ENCODE data around the gene FUZ.

FUZ gene

GRCh38 chr19:49776371-49776764 lies 36.7 kb downstream of the FUZ start:
- no peak for DNase-seq

GRCh38 chr19:49775742-49776370 lies 37.2 kb downstream of the FUZ start:
- no peak for DNase-seq

GRCh38 chr19:49774969-49775368 lies 38.1 kb downstream of the FUZ start:
- no peak for DNase-seq

GRCh38 chr19:49773663-49774350 lies 39.3 kb downstream of the FUZ start:
- no peak for DNase-seq

- DNase-seq: no peak
Measured at GRCh38 chr19:49772850-49773432, 40.2 kb downstream of the FUZ start.

GRCh38 chr19:49771674-49772139 lies 41.4 kb downstream of the FUZ start:
- DNase-seq: no peak

DNA sequence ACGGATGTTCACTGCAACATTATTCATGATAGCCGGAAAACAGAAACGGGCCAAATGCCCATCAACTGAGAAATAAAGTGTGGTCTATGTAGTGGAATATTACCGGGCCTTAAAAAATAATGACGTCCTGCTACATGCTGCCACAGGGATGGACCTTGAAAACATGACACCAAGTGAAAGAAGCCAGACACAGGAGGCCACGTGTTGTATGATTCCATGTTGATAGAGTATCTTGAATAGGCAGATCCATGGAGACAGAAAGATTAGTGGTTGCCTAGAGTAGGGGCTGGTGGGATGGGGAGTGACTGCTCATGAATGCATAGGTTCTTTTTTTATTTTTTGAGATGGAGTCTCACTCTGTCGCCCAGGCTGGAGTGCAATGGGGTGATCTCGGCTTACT lies 42.6 kb downstream of the FUZ start:
- no peak for DNase-seq

DNA sequence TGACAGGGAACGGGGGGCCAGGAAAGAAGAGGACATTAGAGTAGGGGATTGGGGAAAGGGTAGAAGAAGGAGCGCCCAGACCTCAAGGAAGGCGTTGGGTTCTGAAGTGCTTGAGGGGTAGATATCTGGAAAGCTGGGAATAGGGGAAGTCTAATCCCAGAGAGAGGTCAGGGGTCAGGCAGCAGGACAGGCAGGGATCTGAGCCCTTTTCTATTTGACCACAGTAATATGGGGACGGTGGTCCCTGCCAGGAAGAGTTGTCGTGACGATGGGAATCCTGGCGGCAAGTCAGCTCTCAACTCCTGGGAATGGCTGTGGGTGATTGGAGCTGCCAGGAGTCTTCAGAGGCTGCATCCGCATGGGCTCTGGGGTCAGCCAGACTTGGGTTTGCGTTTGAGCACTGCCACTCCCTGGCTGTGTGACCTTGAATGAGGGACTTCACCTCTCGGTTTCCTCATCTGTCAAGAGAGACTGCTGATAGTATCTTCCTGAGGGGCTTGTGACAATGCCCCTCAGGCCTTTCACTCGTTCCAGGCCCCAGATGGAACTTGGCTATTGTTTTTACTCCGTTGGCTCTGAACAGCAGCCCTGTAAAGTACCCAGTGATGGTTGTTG lies 45.0 kb downstream of the FUZ start:
- DNase-seq: no peak

GRCh38 chr19:49767381-49767780 lies 45.7 kb downstream of the FUZ start:
- peak in 2 of 4 experiments; percentile 4 to 20 for DNase-seq

DNA sequence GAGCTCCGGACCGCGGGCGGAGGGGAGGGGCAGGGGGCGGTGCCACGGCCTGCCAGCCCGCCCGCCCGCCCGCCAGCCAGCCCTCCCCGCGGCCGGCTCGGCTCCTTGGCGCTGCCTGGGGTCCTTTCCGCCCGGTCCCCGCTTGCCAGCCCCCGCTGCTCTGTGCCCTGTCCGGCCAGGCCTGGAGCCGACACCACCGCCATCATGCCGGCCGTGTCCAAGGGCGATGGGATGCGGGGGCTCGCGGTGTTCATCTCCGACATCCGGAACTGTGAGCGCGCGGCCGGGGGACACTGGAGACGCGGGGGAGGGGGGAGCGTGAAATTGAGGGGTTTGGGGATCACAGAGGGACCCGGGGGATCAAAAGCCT lies 46.2 kb downstream of the FUZ start, which contains the start of gene AP2A1:
TSS of gene AP2A1 (plus strand) at position 72 of the 370 bp plus-strand sequence. CDS start at position 205, 133 bp downstream.
- no peak for DNase-seq

DNA sequence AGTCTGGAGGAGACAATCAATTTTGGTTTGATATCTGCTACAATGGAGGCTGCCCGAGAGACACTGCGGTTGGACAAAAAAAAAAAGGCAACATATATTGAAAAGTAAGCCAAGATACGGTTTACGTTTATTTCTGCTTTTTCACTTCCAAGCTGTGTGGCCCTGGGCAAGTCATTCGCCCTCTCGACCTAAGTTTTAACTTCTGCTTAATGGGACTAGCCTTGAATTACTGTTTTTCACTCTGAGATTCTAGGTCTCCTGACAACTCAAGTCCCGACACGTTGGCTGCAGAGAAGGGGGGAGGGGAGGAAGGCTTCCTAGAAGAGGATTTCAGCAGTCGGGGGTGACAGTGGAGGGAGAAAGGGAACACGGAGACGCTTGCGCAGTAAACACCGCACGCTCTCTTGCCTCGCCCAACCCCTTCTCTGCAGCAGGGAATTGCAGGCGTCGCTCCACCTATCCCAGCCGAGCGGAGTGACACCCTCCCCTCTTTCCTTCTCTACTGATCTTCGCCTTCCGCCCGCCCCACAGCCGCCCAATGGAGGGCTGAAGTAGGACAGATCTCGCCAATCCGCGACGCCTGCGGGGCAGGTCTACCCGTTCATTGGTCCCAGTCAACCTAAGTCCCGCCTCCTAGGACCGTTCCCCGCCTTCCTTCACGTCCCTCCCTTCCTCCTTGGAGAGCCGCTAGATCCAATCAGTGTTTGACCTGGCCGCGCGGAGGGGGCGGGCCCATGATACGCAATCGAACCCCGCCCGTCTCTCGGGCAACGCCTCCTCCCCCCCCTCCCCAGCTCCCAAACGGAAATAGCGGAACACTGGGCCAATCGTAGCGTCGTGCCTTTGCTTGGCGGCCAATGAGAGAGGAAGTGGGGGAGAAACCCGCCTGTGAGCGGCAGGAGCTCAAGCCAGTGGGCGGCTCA lies 46.8 kb downstream of the FUZ start:
- peak; percentile 99 to 100 (median 100) for DNase-seq

DNA sequence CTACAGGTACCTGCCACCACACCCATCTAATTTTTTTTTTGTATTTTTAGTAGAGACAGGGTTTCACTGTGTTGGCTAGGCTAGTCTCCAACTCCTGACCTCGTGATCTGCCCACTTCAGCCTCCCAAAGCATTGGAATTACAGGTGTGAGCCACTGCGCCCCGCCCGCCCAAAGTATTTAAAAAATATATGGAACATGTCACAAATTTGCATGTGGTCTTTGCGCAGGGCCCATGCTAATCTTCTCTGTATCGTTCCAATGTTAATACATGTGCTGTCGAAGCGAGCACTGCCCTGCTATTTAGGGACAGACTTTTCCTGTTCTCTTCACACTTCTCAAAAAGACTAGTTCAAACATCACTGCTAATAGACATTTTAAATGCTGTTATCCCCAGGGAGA lies 48.8 kb downstream of the FUZ start:
- DNase-seq: no peak

DNA sequence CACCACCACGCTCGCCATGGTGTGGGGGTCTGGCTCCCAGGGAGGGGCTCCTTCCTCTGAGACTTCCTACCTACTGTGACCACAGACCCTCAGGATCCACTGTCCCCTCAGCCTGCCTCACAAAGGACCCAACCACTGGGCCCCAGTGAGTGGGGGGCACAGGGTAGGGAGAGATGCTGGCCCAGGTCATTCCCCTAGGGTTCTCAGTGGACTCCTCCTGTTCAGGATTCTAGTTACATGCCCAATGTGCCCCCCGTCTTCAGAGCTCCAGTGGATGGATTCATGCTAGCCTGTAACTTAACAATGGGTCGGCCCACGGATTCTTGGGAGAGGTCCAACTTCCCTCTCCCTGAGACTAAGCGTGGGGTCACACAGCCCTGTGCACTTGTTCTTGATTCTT lies 49.9 kb downstream of the FUZ start, which contains the start of gene TSKS:
TSS of gene TSKS (minus strand) at position 77 of the 400 bp plus-strand sequence. CDS start at position 18, 59 bp downstream.
- peak in 3 of 4 experiments; percentile 22 to 32 (median 28) for DNase-seq

- peak in 3 of 4 experiments; percentile 11 to 49 (median 24) for DNase-seq
Measured at GRCh38 chr19:49761625-49762311, 51.3 kb downstream of the FUZ start.

DNA sequence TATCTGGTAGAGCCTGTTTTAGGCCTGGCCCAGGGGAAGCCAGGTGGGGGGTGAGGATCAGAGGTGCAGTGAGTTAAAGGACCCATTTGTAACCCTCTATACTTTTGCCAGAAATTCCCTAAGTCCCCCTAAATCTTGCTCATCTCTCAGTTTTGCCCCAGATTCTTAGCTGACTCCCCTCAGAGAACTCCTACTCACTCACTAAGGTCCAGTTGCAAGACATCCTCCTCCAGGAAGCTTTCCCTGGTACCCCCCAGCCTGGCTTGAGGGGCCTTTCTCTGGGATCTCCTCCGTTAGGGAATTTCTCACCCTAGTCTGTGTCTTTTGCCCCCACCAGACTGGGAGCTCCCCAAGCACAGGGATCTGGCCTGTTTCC lies 51.9 kb downstream of the FUZ start:
- no peak for DNase-seq

DNA sequence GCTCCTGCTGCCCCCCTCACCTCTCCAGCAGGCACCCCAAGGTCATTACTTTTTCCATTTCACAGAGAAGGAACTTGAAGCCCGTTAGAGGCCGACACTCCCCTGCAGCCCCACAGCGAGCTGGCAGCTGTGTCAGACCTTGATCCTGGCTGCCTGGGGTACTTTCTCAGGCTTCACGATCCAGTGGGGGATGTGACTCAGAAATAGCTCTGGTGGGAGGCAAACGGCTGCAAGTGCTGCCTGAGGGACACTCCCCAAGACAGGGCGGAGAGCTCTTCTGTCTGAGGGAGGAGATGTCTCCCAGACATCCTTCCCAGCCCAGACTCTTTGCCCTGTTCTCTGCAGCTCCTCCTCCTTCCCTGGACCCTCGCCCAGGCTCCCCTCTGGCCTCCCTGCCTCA lies 54.8 kb downstream of the FUZ start:
- DNase-seq: no peak
